ENCODE data around the gene SLIT3. TPM values are rescaled to one million over a fixed set of nuclear protein-coding genes. Genes with fewer than 3 reads are reported as not detected.

The SLIT3 gene
- total RNA-seq, 1 experiment from 2014 or later = 0.92 TPM

- Histone ChIP-seq H2BK20ac (ENCODE audit: low read depth, low read length, poor library complexity, severe bottlenecking) (no peak overlapping the region), H4K91ac (ENCODE audit: insufficient read length, low read depth, low read length) (no peak overlapping the region), H3K4ac (ENCODE audit: low read depth, low read length) (no peak overlapping the region), H4K8ac (replicated peaks; ENCODE audit: insufficient read length, low read depth, low read length) (no peak overlapping the region), H4K20me1 (ENCODE audit: control insufficient read depth, insufficient read depth, insufficient read length) (no peaks in the 10 kb centered on the region), H3K23me2 (ENCODE audit: insufficient read length, low read depth, low read length, poor library complexity, severe bottlenecking) (no peaks in the 10 kb centered on the region), H3K79me2 (ENCODE audit: insufficient read depth, low read length) (no peaks in the 10 kb centered on the region), H2BK12ac (ENCODE audit: insufficient read length, low read depth, low read length) (no peak overlapping the region), H2AK5ac (ENCODE audit: insufficient read length, low read length) (no peak overlapping the region), H3K27ac (ENCODE audit: insufficient read length, low read depth, low read length) (no peak overlapping the region), H3K27me3 (ENCODE audit: insufficient read depth, low read length) (no peaks in the 10 kb centered on the region), H3K14ac (ENCODE audit: insufficient read depth, low read length) (no peak overlapping the region), H3K18ac (ENCODE audit: insufficient read length, low read depth, low read length) (no peak overlapping the region), H3K23ac (ENCODE audit: insufficient read length, low read depth, low read length) (no peak overlapping the region), H3K9ac (ENCODE audit: extremely low read depth, insufficient read length, low read length) (no peak overlapping the region), H3K56ac (ENCODE audit: insufficient read length, low read depth, low read length) (no peak overlapping the region), H2BK120ac (ENCODE audit: low read depth, low read length, poor library complexity, severe bottlenecking) (no peak overlapping the region), H2BK5ac (ENCODE audit: insufficient read length, low read length) (no peak overlapping the region), H2BK15ac (ENCODE audit: low read depth, low read length) (no peak overlapping the region), H2AFZ (ENCODE audit: low read length) (no peak overlapping the region), H3K4me1 (ENCODE audit: insufficient read depth, low read length) (no peaks in the 10 kb centered on the region), H3K4me2 (ENCODE audit: insufficient read depth, insufficient read length, low read length) (no peak overlapping the region), H3T11ph (ENCODE audit: low read length) (no peak overlapping the region), H3K79me1 (ENCODE audit: insufficient read depth, low read depth, low read length, poor library complexity, severe bottlenecking) (no peaks in the 10 kb centered on the region), H3K9me3 (ENCODE audit: control insufficient read depth, low read depth, low read length) (no peaks in the 10 kb centered on the region), H4K5ac (ENCODE audit: insufficient read length, low read depth, low read length) (no peak overlapping the region)
- Mint-ChIP-seq H3K9me3 (no peaks in the 10 kb centered on the region), H3K27me3 (ENCODE audit: low read depth) (peaks cover 5% of the 10 kb centered on the region), H3K27ac (no peak overlapping the region), H3K36me3 (ENCODE audit: insufficient read depth in 1 of 3, low read depth in 3 of 3) (no peaks in the 10 kb centered on the region), H3K4me1 (peaks cover 0 to 6% of the 10 kb centered on the region in 2 experiments; a peak in 3 of 4 replicates), H3K4me3 (no peak overlapping the region)
- WGBS (ENCODE audit: extremely low coverage, insufficient read length, low lambda C conversion rate) = no CpG with 5 or more reads among the region's 9 CpGs
- DNase-seq = no peak
- TF ChIP-seq, protein P1, sequence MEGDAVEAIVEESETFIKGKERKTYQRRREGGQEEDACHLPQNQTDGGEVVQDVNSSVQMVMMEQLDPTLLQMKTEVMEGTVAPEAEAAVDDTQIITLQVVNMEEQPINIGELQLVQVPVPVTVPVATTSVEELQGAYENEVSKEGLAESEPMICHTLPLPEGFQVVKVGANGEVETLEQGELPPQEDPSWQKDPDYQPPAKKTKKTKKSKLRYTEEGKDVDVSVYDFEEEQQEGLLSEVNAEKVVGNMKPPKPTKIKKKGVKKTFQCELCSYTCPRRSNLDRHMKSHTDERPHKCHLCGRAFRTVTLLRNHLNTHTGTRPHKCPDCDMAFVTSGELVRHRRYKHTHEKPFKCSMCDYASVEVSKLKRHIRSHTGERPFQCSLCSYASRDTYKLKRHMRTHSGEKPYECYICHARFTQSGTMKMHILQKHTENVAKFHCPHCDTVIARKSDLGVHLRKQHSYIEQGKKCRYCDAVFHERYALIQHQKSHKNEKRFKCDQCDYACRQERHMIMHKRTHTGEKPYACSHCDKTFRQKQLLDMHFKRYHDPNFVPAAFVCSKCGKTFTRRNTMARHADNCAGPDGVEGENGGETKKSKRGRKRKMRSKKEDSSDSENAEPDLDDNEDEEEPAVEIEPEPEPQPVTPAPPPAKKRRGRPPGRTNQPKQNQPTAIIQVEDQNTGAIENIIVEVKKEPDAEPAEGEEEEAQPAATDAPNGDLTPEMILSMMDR (conservative IDR thresholded peaks at IDR 0.05) = no peak
These were observed 392.7 kb downstream of the SLIT3 start for GRCh38 chr5:168908207-168908606.
